Neural crest cell (in vitro differentiated cells): Measurements from ENCODE around the gene PKP2. TPM values are rescaled to one million over a fixed set of nuclear protein-coding genes. Genes with fewer than 3 reads are reported as not detected.
A peak's percentile ranks its signal among the peaks of the same experiment; 100 is the strongest.

Experiments used
- DNase-seq: peaks from one replicate; pipeline ENCODE4 v3.0.0; 2021; ENCODE audit warnings: low read depth, mixed read lengths, low spot score
- H3K27ac Mint-ChIP-seq: one replicate; pipeline ENCODE4 v1.8.0; 2021; ENCODE audit warnings: mild to moderate bottlenecking, mixed read lengths; ENCODE audit not compliant: unreplicated experiment
- H3K27me3 Mint-ChIP-seq: 2 replicates; pipeline ENCODE4 v1.8.0; 2021; ENCODE audit warnings: low read depth, mild to moderate bottlenecking, mixed read lengths
- H3K36me3 Mint-ChIP-seq: 2 replicates; pipeline ENCODE4 v1.8.0; 2021; ENCODE audit warnings: low read depth, mild to moderate bottlenecking, mixed read lengths
- H3K4me1 Mint-ChIP-seq: 2 replicates; pipeline ENCODE4 v1.8.0; 2021; ENCODE audit warnings: mixed read lengths
- H3K4me3 Mint-ChIP-seq: one replicate; pipeline ENCODE4 v1.8.0; 2021; ENCODE audit warnings: mild to moderate bottlenecking, mixed read lengths
- H3K9me3 Mint-ChIP-seq: 2 replicates; pipeline ENCODE4 v1.8.0; 2021; ENCODE audit warnings: mixed read lengths
- CTCF ChIP-seq: fragments of 200-600 bp; sonication (generic); conservative IDR thresholded peaks from 2 replicates; pipeline ENCODE4 v1.5.0; 2021; ENCODE audit warnings: antibody characterized with exemption, mild to moderate bottlenecking
- total RNA-seq: library from RNA; stranded (reverse); gene quantifications from 2 replicates; pipeline ENCODE4 v1.2.1, GENCODE V29; 2021

Gene PKP2
- total RNA-seq, 1 donor from 2014 or later, result 3.6 TPM

- no peak for TF ChIP-seq CTCF
- Mint-ChIP-seq H3K36me3 (no peaks in the 10 kb centered on the region), H3K4me1 (peaks cover 17% of the 10 kb centered on the region), H3K4me3 (no peak overlapping the region), H3K27me3 (peaks cover 17% of the 10 kb centered on the region), H3K9me3 (no peaks in the 10 kb centered on the region), H3K27ac (peak overlapping the region; percentile 38)
- DNase-seq, result no peak
These were observed 7.4 kb downstream of the PKP2 start for GRCh38 chr12:32889011-32889760.

GRCh38 chr12:32887058-32887457 is 9.5 kb downstream of the PKP2 start:
- no peak for DNase-seq
- Mint-ChIP-seq H3K27me3 (peaks cover 4% of the 10 kb centered on the region), H3K4me1 (peaks cover 9% of the 10 kb centered on the region), H3K4me3 (no peak overlapping the region), H3K9me3 (no peaks in the 10 kb centered on the region), H3K27ac (no peak overlapping the region), H3K36me3 (no peaks in the 10 kb centered on the region)
- TF ChIP-seq CTCF, result no peak

- H3K27me3 Mint-ChIP-seq, result no peaks in the 10 kb centered on the region
- no peak for TF ChIP-seq CTCF
- H3K27ac Mint-ChIP-seq, result no peak overlapping the region
- no peak overlapping the region for H3K4me3 Mint-ChIP-seq
- H3K9me3 Mint-ChIP-seq, result no peaks in the 10 kb centered on the region
- H3K36me3 Mint-ChIP-seq, result no peaks in the 10 kb centered on the region
- peaks cover 4% of the 10 kb centered on the region for H3K4me1 Mint-ChIP-seq
- no peak for DNase-seq
These were observed 10.7 kb downstream of the PKP2 start for GRCh38 chr12:32885831-32886230.

GRCh38 chr12:32884962-32885361 is 11.6 kb downstream of the PKP2 start:
- no peak for TF ChIP-seq CTCF
- H3K4me3 Mint-ChIP-seq, result no peak overlapping the region
- no peak overlapping the region for H3K27ac Mint-ChIP-seq
- no peak for DNase-seq
- H3K36me3 Mint-ChIP-seq, result no peaks in the 10 kb centered on the region
- H3K9me3 Mint-ChIP-seq, result no peaks in the 10 kb centered on the region
- H3K27me3 Mint-ChIP-seq, result no peaks in the 10 kb centered on the region
- H3K4me1 Mint-ChIP-seq, result peaks cover 10% of the 10 kb centered on the region

- Mint-ChIP-seq H3K27me3 (no peaks in the 10 kb centered on the region), H3K36me3 (no peaks in the 10 kb centered on the region), H3K27ac (peak overlapping the region; percentile 43), H3K9me3 (no peaks in the 10 kb centered on the region), H3K4me1 (peaks cover 7% of the 10 kb centered on the region), H3K4me3 (no peak overlapping the region)
- DNase-seq, result no peak
- no peak for TF ChIP-seq CTCF
These were observed 14.9 kb downstream of the PKP2 start for GRCh38 chr12:32881702-32882101.
